ENCODE measurements around the gene UCP1. TPM values are rescaled to one million over a fixed set of nuclear protein-coding genes. Genes with fewer than 3 reads are reported as not detected.

UCP1 gene
- not detected for total RNA-seq
- long read RNA-seq = 0 reads

DNA sequence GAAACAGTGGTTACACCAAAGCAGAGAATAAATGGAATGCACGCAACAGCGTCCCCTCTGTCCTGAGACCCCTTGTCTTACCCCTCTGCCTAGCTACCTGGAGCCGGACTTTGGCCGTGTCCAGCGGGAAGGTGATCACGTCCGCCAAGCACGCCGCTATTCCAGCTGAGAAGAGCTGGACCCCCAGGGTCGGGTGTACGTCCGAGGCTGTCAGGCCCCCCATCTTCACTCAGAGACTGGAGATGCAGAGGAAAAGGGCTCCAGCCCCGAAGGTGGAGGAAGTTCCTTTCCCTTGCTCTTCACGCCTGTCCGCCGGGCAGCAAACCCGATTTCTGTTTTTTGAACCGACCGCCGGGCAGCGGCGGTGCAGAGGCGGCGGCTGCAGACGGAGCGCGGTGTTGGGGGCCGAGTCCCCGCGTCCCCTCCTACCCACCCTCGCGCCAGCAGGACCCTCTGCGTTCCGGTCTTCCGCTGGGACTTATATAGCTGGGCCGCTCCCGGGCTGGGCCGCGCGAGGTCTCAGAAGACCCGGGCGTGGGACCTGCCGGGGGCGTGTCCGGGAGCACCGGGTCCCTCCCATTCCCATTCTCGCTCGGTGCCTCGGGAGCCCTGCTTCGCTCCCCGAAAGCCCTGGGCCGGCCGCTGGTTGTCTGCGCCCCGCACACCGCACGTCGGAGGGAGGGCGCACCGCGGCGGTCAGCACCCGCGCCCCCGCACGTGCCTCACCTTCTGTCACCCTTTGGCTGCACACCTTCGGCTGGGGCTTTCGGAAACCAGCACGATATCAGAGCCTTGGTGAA lies at the start of gene UCP1:
Gene UCP1 (minus strand): TSS at position 455 of the 800 bp plus-strand sequence. CDS start 232 bp downstream, at position 223.
- intact Hi-C loops (cut with DNase I) = no loop called here
- DNase-seq (ENCODE audit: low spot score) = peak; percentile 77

DNA sequence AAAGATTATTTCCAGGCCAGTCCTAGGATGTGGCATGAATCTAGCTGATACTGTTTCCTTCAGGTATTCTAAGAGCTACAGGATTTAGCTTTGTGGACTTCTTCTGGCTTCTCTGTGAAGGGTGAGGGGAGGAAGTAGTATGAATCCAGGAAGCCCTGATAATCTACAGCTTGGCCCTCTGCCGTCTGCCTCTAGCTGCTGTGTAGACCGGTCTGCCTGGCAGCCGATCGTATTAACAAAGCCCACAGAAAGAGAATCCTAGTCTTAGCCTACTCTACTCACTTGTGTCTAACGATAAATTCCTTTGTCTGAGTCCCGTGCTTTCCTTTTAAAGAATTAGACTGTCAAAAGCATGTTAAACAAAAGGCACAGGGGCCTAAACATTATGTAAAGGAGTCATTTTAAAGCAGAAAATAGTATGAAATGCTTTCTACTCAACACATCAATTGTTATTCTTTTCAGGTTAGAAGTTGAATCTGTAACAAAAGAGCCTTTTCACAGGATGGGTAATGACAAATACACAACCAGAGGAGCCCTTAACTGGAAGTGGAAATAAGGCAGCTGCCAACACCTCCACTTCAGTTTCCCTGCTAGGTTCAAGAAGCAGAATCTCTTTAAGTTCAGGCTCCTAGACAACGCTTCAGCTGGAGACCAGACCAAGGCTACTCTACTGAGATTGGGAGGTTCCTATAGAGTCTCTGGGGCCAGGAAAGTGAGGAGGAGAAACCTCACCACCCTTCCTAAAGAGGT lies 48.9 kb upstream of the UCP1 start:
- intact Hi-C loops (cut with DNase I) = loop anchor here (10.0 kb wide), 1 partner anchor 183 kb away; no protein-coding TSS in a partner anchor

GRCh38 chr4:140615451-140615850 lies 46.7 kb upstream of the UCP1 start:
- DNase-seq (ENCODE audit: low spot score) = no peak
- intact Hi-C loops (cut with DNase I) = loop anchor here (10.0 kb wide), 1 partner anchor 181 kb away; no protein-coding TSS in a partner anchor

More for the DNA sequence above, 48.9 kb upstream of the UCP1 start:
- no peak for DNase-seq (ENCODE audit: low spot score)

DNA sequence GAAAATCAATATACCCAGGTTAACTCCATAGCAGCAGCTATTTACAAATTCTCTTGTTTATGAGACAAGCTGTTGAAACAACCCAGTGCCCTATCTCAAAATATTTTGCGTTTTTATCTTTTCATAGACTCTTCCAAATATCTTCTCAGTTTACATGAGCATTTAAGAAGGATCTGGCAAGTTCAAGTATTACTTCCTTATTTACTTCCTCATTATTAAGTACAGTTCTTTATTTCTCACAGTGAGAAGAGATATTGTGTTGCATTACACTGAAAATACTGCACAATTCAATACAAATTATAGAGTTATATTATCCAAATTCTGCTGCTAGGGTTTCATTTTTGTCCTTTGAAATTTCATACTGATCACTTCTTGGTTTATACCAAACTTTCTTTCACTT lies 43.6 kb upstream of the UCP1 start:
- intact Hi-C loops (cut with DNase I) = loop anchor here (10.0 kb wide), 1 partner anchor 178 kb away; no protein-coding TSS in a partner anchor

GRCh38 chr4:140611854-140612253 lies 43.1 kb upstream of the UCP1 start:
- intact Hi-C loops (cut with DNase I) = loop anchor here (10.0 kb wide), 1 partner anchor 177 kb away; no protein-coding TSS in a partner anchor
- DNase-seq (ENCODE audit: low spot score) = no peak

More for the DNA sequence above, 43.6 kb upstream of the UCP1 start:
- no peak for DNase-seq (ENCODE audit: low spot score)

DNA sequence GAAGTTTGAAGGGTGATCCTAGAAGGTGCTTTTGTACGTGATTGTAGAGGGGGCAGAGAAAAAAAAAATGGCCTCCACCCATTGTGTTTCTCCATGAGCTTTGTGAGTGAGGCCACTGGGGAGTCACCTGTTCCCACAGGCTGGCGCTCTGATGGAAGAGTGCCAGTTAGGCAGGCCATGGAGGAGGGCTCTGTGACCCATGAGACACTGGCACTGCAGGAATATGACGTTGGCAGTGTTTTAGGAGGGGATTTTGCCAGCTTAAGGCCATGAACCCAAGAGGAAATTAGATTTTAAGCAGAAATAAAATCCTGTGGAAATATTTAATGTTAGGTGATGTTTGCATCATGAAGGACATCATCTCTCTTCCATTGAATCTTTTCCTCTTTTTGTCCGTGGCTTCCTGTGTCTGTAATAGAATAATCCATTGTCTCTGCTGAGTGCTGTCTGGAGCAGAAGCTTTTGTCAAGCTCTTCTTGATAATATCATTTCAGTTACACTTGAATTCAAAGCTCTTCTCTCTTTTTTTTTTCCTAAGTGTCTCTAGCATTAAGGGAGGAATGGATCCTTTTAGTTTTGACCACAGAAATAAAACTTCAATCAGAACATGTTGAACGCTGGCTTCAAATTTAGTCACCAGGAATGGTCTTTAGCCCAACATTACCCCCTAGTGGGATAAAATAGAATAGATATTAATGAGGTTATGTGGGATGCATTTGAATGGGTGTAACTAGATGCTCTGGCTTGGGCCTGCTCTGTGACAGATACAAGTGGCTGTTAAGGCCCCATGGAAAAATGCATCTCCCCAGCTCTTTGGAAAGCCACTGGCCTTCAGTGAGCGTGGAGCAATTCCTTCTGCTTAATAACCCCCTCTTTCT lies 41.0 kb upstream of the UCP1 start:
- intact Hi-C loops (cut with DNase I) = loop anchor here (5.0 to 10.0 kb wide), 2 partner anchors 175 to 247 kb away; no protein-coding TSS in a partner anchor
- no peak for DNase-seq (ENCODE audit: low spot score)

DNA sequence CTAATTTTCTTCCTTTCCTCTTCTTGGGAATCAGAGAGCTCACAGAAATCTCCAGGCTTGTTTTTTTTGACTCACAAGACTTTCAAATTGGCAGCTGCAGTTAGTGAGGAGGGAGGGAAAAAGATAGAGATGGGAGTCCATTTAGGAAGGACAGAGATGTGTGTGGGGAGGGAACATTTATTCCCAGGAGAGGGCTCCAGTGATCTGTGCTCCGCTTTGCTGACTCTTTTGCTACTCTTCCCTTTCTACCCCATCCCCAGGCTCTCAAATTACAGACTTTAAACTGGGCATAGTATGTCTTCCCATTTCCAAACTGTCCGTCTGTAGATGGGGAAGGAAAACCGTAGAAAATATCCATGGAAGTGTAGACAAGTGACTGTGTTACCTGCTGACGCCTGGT lies 39.1 kb upstream of the UCP1 start:
- intact Hi-C loops (cut with DNase I) = loop anchor here (5.0 kb wide), 1 partner anchor 246 kb away; no protein-coding TSS in a partner anchor
- DNase-seq (ENCODE audit: low spot score) = no peak

- DNase-seq (ENCODE audit: low spot score) = no peak
- intact Hi-C loops (cut with DNase I) = loop anchor here (5.0 kb wide), 1 partner anchor 82 kb away; the partner anchor contains the start of gene ELMOD2
These were observed 35.8 kb upstream of the UCP1 start for GRCh38 chr4:140604544-140604943.

DNA sequence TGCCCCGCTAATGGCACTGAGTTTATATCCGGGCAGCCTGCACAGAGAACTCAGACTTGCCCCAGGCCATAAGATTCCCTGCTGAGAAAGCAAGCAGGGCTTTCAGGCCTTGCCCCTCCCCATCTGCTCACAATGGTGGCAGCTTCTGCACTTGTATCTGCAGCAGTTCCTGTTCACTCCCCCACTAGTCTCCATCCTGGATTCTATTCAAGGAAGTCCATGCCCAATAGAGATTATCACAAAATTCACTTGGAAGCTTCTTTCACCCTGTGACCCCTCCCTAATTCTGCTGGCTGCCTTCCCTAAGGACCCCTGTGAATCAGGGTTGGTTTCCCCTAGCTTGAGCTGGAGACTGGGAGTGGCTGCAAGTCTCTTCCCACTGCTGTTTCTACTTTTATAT lies 34.5 kb upstream of the UCP1 start:
- intact Hi-C loops (cut with DNase I) = loop anchor here (5.0 kb wide), 1 partner anchor 81 kb away; the partner anchor contains the start of gene ELMOD2
- no peak for DNase-seq (ENCODE audit: low spot score)

GRCh38 chr4:140602714-140603113 lies 34.0 kb upstream of the UCP1 start:
- no peak for DNase-seq (ENCODE audit: low spot score)
- intact Hi-C loops (cut with DNase I) = loop anchor here (5.0 kb wide), 1 partner anchor 80 kb away; the partner anchor contains the start of gene ELMOD2

- intact Hi-C loops (cut with DNase I) = loop anchor here (5.0 kb wide), 1 partner anchor 78 kb away; the partner anchor contains the start of gene ELMOD2
These were observed 31.6 kb upstream of the UCP1 start for GRCh38 chr4:140600408-140600807.

GRCh38 chr4:140595065-140595464 lies 26.3 kb upstream of the UCP1 start:
- DNase-seq (ENCODE audit: low spot score) = no peak
- intact Hi-C loops (cut with DNase I) = no loop called here

More at GRCh38 chr4:140600408-140600807, 31.6 kb upstream of the UCP1 start:
- DNase-seq (ENCODE audit: low spot score) = no peak

GRCh38 chr4:140584439-140584838 lies 15.7 kb upstream of the UCP1 start:
- intact Hi-C loops (cut with DNase I) = no loop called here
- DNase-seq (ENCODE audit: low spot score) = no peak

- no peak for DNase-seq (ENCODE audit: low spot score)
- intact Hi-C loops (cut with DNase I) = no loop called here
These were observed 12.3 kb upstream of the UCP1 start for GRCh38 chr4:140581078-140581477.

GRCh38 chr4:140579278-140579677 lies 10.5 kb upstream of the UCP1 start:
- no peak for DNase-seq (ENCODE audit: low spot score)
- intact Hi-C loops (cut with DNase I) = no loop called here

DNA sequence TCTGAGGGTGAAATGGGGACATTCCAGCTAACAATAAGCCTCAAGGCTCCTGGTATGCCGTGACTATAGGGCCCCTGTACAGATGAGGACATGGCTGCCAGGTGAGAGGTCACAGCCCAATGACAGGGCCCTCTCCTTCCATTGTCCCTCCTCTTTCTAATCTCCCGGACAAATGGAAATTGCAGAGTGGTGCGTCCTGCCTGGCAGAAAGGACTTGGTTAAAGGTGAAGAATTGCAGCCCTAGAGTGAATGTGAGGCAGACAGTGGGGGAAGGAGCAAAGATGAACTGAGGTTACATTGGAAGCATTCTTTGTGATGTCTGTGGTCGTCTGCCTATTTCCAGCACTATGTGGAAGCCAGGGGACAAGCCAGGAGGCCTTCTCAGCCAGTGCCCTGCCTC lies 6.7 kb upstream of the UCP1 start:
- no peak for DNase-seq (ENCODE audit: low spot score)
- intact Hi-C loops (cut with DNase I) = no loop called here

DNA sequence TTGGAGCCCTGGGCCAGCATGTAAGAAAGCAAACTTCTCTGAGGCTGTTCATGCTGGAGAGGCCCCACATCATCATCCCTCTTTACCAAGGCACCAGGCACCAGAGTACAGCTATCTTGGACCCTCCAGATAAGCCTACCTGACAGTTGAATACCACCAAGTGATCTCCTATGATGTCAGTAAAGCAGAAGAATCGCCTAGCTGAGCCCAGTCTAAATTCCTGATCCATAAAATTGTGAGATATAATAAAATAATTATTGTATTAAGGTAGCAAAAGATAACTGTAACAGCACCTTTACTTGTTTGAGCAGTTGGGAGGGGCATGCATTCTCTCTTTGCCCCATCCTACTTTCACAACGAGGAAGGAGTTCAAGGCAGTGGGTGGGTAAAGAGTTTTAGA lies 2.9 kb upstream of the UCP1 start:
- intact Hi-C loops (cut with DNase I) = no loop called here
- no peak for DNase-seq (ENCODE audit: low spot score)

GRCh38 chr4:140569307-140569638 lies 512 bp upstream of the UCP1 start:
- intact Hi-C loops (cut with DNase I) = no loop called here
- no peak for DNase-seq (ENCODE audit: low spot score)

DNA sequence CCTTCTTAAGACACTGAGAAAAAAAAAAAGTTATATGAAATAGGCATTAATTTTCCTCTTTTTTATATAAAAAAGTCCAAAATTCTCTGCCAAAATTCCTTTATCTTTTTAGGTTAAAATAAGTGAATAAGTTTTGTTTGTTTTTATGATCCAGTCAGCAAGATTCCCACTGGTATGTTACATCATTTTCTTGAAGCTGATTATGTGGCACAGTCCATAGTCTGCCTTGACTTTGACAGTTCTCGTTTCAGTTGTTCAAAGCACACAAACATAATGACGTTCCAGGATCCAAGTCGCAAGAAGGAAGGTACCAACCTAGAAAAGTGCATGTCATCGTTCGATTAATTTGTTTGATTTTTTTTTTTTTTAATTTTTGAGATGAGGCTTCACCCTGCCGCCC lies 9.1 kb downstream of the UCP1 start:
- DNase-seq (ENCODE audit: low spot score) = no peak
- intact Hi-C loops (cut with DNase I) = no loop called here

All from cardiac septum (tissue), 1 donor.